Measurements from ENCODE around the gene UBE2L5. TPM values are rescaled to one million over a fixed set of nuclear protein-coding genes. Genes with fewer than 3 reads are reported as not detected.

UBE2L5 gene
- total and polyA plus RNA-seq, 2 experiments from 2014 or later, result not detected

DNA sequence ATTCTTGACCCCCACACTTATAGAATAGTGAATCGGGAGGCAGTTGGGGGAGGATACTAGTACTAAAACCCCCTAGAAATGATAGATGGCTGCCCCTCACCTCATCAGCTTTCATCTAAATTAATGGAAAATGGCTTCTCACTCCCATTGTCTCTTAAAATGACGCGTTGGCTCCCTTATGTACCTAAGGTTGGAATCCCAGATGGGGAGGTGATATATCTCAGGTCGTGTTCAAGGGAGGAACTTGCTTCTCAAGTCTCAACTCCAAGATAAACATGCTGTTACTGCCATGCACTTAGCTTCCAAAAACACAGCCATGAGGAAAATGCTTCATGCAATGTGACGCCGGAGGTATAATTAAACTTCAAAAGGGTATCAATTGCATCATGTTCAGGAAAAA, 18.8 kb upstream of the UBE2L5 start (continued):
- TF ChIP-seq EZH2phosphoT487 (IDR thresholded peaks at IDR 0.05; ENCODE audit: unreplicated experiment), result no peak
- TF ChIP-seq ZNF114 (CRISPR knock-in tag; IDR thresholded peaks at IDR 0.05), result no peak
- no peak for TF ChIP-seq NANOG (IDR thresholded peaks at IDR 0.05; ENCODE audit: borderline replicate concordance)
- TF ChIP-seq ZNF331 (CRISPR knock-in tag; IDR thresholded peaks at IDR 0.05; ENCODE audit: low read depth), result no peak
- no peak for TF ChIP-seq STAT1 (IDR thresholded peaks at IDR 0.05; ENCODE audit: unreplicated experiment)

DNA sequence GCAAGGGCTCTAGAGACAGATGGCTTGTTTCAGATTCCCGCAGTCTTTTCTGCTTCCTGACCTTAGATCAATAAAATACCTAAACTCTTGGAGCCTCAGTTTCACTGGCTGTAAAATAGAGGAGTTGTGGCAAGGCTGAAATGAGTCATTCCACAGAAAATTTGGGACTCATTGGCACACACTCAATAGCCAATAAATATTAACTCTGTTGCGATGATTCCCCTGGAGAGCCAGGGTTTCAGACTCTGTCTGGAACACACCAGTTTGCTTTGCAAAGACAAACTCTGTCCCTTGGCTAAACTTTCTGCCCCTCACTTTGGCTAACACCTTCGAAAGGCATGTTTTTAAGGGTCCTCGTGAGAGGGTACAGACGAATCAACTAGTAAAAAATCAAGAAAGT, 18.1 kb upstream of the UBE2L5 start:
- H3K4me3 Mint-ChIP-seq, result no peak overlapping the region
- H2AFZ ChIP-seq, result peak overlapping the region; percentile 87; the same call in 1 of the 2 replicates
- no peaks in the 10 kb centered on the region for H4K20me1 ChIP-seq (replicated peaks; ENCODE audit: insufficient read depth)
- no peak overlapping the region for H3K4me3 ChIP-seq
- ATAC-seq, result no peak
- no peaks in the 10 kb centered on the region; the same call in 1 of the 3 replicates for H3K36me3 Mint-ChIP-seq (ENCODE audit: low read depth)
- 0 out of 2 replicates have a peak, but pooled peaks cover 7% of the 10 kb centered on the region for H3K9me2 ChIP-seq (ENCODE audit: insufficient read depth)
- H3K4me1 ChIP-seq (ENCODE audit: insufficient read depth), result peaks cover 17% of the 10 kb centered on the region
- peaks cover 14% of the 10 kb centered on the region; the same call in 1 of the 2 replicates for H3K27me3 ChIP-seq (ENCODE audit: insufficient read depth)
- H3K4me2 ChIP-seq, result no peak overlapping the region
- no peaks in the 10 kb centered on the region for H3K79me2 ChIP-seq (replicated peaks; ENCODE audit: insufficient read depth)
- H3F3A ChIP-seq (replicated peaks; ENCODE audit: low read depth), result peaks cover 8% of the 10 kb centered on the region; the same call in 1 of the 2 replicates
- H3K36me3 ChIP-seq (ENCODE audit: insufficient read depth), result no peaks in the 10 kb centered on the region
- peaks cover 26% of the 10 kb centered on the region for H3K27me3 Mint-ChIP-seq (ENCODE audit: insufficient read depth, low read depth, poor library complexity)
- DNase-seq (ENCODE audit: low spot score), result no peak
- H3K4me1 Mint-ChIP-seq, result peaks cover 21% of the 10 kb centered on the region
- peaks cover 8% of the 10 kb centered on the region; the same call in 1 of the 3 replicates for H3K9me3 Mint-ChIP-seq
- TF ChIP-seq ZNF114 (CRISPR knock-in tag; IDR thresholded peaks at IDR 0.05), result no peak
- TF ChIP-seq EZH2phosphoT487 (IDR thresholded peaks at IDR 0.05; ENCODE audit: unreplicated experiment), result no peak
- TF ChIP-seq ZNF331 (CRISPR knock-in tag; IDR thresholded peaks at IDR 0.05; ENCODE audit: low read depth), result no peak
- no peak for TF ChIP-seq POLR2AphosphoS5 (IDR thresholded peaks at IDR 0.05; ENCODE audit: low read depth)
- no peak for TF ChIP-seq NANOG (IDR thresholded peaks at IDR 0.05; ENCODE audit: borderline replicate concordance)
- no peak for TF ChIP-seq STAT1 (IDR thresholded peaks at IDR 0.05; ENCODE audit: unreplicated experiment)
- TF ChIP-seq, protein P1, sequence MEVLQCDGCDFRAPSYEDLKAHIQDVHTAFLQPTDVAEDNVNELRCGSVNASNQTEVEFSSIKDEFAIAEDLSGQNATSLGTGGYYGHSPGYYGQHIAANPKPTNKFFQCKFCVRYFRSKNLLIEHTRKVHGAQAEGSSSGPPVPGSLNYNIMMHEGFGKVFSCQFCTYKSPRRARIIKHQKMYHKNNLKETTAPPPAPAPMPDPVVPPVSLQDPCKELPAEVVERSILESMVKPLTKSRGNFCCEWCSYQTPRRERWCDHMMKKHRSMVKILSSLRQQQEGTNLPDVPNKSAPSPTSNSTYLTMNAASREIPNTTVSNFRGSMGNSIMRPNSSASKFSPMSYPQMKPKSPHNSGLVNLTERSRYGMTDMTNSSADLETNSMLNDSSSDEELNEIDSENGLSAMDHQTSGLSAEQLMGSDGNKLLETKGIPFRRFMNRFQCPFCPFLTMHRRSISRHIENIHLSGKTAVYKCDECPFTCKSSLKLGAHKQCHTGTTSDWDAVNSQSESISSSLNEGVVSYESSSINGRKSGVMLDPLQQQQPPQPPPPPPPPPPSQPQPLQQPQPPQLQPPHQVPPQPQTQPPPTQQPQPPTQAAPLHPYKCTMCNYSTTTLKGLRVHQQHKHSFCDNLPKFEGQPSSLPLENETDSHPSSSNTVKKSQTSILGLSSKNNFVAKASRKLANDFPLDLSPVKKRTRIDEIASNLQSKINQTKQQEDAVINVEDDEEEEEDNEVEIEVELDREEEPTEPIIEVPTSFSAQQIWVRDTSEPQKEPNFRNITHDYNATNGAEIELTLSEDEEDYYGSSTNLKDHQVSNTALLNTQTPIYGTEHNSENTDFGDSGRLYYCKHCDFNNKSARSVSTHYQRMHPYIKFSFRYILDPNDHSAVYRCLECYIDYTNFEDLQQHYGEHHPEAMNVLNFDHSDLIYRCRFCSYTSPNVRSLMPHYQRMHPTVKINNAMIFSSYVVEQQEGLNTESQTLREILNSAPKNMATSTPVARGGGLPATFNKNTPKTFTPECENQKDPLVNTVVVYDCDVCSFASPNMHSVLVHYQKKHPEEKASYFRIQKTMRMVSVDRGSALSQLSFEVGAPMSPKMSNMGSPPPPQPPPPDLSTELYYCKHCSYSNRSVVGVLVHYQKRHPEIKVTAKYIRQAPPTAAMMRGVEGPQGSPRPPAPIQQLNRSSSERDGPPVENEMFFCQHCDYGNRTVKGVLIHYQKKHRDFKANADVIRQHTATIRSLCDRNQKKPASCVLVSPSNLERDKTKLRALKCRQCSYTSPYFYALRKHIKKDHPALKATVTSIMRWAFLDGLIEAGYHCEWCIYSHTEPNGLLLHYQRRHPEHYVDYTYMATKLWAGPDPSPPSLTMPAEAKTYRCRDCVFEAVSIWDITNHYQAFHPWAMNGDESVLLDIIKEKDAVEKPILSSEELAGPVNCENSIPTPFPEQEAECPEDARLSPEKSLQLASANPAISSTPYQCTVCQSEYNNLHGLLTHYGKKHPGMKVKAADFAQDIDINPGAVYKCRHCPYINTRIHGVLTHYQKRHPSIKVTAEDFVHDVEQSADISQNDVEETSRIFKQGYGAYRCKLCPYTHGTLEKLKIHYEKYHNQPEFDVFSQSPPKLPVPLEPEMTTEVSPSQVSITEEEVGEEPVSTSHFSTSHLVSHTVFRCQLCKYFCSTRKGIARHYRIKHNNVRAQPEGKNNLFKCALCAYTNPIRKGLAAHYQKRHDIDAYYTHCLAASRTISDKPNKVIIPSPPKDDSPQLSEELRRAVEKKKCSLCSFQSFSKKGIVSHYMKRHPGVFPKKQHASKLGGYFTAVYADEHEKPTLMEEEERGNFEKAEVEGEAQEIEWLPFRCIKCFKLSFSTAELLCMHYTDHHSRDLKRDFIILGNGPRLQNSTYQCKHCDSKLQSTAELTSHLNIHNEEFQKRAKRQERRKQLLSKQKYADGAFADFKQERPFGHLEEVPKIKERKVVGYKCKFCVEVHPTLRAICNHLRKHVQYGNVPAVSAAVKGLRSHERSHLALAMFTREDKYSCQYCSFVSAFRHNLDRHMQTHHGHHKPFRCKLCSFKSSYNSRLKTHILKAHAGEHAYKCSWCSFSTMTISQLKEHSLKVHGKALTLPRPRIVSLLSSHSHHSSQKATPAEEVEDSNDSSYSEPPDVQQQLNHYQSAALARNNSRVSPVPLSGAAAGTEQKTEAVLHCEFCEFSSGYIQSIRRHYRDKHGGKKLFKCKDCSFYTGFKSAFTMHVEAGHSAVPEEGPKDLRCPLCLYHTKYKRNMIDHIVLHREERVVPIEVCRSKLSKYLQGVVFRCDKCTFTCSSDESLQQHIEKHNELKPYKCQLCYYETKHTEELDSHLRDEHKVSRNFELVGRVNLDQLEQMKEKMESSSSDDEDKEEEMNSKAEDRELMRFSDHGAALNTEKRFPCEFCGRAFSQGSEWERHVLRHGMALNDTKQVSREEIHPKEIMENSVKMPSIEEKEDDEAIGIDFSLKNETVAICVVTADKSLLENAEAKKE (CRISPR knock-in tag; IDR thresholded peaks at IDR 0.05), result no peak
- TF ChIP-seq, protein P2, sequence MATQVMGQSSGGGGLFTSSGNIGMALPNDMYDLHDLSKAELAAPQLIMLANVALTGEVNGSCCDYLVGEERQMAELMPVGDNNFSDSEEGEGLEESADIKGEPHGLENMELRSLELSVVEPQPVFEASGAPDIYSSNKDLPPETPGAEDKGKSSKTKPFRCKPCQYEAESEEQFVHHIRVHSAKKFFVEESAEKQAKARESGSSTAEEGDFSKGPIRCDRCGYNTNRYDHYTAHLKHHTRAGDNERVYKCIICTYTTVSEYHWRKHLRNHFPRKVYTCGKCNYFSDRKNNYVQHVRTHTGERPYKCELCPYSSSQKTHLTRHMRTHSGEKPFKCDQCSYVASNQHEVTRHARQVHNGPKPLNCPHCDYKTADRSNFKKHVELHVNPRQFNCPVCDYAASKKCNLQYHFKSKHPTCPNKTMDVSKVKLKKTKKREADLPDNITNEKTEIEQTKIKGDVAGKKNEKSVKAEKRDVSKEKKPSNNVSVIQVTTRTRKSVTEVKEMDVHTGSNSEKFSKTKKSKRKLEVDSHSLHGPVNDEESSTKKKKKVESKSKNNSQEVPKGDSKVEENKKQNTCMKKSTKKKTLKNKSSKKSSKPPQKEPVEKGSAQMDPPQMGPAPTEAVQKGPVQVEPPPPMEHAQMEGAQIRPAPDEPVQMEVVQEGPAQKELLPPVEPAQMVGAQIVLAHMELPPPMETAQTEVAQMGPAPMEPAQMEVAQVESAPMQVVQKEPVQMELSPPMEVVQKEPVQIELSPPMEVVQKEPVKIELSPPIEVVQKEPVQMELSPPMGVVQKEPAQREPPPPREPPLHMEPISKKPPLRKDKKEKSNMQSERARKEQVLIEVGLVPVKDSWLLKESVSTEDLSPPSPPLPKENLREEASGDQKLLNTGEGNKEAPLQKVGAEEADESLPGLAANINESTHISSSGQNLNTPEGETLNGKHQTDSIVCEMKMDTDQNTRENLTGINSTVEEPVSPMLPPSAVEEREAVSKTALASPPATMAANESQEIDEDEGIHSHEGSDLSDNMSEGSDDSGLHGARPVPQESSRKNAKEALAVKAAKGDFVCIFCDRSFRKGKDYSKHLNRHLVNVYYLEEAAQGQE (IDR thresholded peaks at IDR 0.05; ENCODE audit: unreplicated experiment), result no peak
- no peak for TF ChIP-seq EZH2 (IDR thresholded peaks at IDR 0.05; ENCODE audit: low read depth, unreplicated experiment)
- TF ChIP-seq JUNB (IDR thresholded peaks at IDR 0.05; ENCODE audit: unreplicated experiment), result no peak
- no peak overlapping the region for H3K27ac ChIP-seq (ENCODE audit: low read depth)
- H3K27ac Mint-ChIP-seq, result no peak overlapping the region
